Activated T-cell treated with anti-CD3 and anti-CD28 coated beads for 1 hour (primary cell): ENCODE data around the gene GPR137.
"Not testable (repeated sequence)": the region's sequence is repeated elsewhere in the genome, so short reads cannot be mapped to it uniquely, and the experiment has no call there.

Experiments
- DNase-seq: peaks from one replicate; pipeline ENCODE4 v3.0.0-alpha.2; 2020; ENCODE audit warnings: low read depth

GPR137 gene

GRCh38 chr11:64284962-64285884 is at the start of gene GPR137:
Gene GPR137, plus strand, starts transcription at chr11:64285848. Its CDS starts 677 bp downstream, at chr11:64286525.
- DNase-seq = peak; percentile 89

DNA sequence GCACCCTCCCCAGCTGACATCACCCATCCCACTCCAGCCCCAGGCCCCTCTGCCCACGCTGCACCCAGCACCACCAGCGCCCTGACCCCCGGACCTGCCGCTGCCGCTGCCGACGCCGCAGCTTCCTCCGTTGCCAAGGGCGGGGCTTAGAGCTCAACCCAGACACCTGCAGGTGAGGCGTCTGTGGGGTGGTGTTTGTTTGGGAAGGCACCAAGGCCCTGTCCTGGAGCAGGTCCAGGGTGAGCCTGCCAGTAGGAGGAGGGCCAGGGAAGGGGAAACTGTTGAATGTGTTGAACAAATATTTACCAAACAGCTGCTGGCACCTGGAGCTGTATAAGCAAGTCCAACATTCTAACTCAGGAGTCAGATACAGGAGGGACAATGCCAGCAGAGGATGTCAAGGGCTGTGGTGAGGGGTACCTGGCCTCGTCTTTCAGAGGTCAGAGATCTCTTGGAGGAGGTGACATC is 48.1 kb upstream of the GPR137 start:
- DNase-seq = no peak

DNA sequence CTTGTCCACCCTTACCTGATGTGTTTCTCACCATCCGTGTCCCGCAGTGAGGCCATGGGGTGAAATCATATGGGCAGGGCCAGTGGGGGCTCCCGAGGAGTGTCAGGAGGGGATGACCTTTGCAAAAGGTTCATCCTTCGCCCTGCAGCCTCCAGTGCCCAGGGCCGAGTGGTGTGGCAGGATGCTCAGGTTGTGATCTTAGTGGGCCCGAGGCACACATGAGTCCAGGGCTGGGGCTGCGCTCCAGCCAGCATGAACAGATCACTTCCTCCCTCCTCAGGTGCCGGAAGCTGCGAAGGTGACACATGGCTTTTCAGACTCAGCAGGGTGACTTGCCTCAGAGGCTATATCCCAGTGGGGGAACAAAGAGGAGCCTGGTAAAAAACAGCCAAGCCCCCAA is 47.6 kb upstream of the GPR137 start:
- no peak for DNase-seq

DNA sequence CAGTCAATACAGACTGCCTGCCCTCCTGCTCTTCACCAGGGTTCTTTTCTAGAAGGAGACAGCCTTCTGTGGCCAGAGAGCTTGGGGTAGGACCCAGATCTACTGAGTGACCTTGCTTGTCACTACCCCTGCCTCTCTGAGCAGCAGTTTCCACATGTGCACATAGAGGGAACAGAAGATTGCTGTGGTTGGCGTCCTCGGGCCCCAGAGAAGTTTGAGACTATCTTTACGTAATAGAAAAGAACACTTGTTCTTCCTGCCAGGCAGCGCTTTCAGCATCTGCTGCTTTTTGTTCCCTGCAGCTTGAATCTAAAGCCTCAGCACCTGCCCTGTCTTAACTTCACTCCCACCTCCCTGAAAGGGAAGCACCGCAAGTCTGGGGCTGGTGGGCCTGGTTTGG is 46.6 kb upstream of the GPR137 start:
- DNase-seq = no peak

DNA sequence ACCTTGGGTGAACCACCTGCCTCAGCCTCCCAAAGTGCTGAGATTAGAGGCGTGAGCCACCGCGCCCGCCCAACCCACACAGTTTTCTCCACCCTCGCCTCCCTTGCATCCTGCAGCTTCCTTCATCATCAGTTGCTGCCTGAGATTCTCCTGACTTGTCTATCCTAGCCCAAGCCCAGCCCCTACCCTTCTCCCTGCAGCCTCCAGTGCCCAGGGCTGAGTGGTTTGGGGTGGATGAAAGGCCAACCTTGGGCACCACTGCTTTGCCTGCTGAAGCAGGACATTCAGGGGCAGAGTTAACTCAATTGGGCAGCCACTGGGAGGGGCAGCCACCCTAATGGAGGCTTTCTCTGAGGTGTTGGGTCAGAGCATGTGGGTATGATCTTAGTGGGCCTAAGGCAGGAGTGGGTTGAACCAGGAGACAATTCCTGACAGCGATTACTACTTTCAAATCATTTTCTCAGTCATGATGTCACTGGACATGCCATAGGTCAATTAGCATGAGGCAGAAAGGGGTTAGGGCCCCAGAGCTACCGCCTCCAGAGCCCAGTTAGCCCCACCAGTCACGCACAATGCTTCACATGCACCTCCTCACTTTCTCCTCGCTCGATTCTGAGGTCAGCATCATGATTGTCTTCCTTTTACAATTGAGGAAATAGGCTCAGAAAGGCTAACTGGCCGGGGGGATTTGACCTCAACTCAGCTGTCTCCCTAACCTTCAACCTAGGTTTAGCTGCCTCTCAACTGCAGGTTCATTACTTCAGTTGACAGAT is 45.8 kb upstream of the GPR137 start:
- no peak for DNase-seq

DNA sequence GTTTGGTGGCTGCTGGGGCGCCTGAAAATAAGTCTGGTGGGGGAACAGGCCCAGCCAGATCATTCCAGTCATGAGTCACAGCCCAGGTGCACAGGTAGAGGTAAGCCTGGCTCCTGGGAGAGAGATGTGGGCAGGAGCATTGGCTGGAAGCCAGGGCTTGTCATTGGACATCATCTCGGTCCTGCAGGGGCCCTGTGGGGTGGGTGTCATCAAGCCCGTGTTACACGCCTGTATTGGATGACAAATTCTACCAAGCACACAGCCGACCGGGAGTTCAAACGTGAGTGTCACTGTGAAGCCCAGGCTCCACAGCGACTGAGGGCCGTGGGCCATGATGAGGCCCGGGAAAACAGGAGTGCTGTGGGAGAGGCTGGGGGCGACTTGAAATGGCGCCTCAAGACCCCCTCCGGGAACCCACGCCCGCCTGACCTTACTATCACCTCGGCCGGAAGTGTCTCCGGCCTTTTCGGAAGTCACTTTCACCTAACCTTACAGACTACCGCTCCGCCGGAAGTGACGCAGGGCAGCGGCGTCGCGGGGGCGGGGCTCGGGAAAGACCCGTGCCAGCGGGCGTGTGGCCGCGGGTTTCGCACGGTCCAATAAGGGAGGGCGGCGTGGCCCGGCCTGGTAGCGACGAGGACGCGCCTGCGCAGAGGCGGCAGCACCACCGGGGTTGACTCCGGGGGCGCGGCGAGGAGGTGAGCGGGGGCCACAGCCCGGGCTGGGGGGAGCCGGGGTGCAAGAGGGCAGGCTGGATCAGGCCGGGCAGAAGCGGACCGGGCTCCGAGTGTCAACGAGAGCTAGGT is 45.0 kb upstream of the GPR137 start, which contains the start of gene FKBP2:
TSS of gene FKBP2 (plus strand) at position 661 of the 806 bp plus-strand sequence. CDS start 1,293 bp downstream, outside the sequence.
- DNase-seq = peak; percentile 96

DNA sequence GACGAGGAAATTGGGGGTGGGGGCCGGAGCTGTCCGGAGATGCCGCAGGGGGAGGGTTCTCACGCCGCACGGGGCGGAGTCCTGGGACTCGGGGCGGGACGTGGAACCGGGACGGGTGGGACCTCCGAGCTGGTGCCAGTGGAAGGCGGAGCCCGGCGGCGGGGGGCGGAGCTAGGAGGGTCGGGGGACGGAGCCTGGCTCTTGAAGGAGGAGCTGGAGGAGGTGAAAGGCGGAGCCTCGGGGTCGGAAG is 44.5 kb upstream of the GPR137 start:
- DNase-seq = peak; percentile 99

DNA sequence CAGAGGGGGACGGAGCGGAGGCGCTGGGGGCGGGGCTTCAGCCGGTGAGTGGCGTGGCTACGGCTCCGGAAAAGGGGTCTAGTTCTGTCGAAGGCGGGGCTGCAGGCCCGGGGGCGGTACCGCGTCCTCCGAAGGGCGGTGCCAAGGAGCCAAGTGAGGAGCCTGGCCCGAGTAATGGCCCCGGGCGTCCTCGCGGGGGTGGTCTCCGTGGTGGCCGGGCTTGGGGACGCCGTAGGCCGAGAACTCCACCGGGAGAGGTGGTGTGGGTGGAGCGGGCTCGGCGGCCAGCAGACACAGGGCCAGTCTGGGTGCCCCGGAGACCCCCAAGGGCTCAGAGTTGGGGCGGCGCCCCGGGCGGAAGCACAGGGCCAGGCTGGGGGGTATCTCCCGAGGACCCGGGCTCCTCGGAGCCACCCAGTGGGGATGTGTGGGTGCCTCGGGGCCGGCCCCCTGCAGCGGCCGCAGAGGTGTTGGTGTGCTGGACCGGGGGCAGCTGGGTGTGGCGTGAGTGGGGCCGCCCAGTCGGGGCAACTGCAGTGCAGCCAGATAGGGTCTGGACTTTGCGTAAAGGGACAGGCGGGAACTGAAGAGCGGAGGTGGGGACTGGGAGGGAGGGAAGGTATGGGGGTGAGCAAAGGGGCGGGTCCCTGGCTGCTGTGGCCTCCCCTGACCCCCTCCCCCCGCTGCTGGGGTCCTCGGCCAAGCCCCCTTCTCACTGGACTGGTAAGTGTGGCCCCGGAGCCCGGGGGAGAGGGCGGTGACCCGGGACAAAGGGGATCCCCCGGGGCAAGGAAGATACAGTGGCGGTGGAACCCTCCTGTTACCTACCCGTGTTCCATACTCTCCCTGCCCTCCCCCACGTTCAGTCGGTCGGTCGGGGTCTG is 43.9 kb upstream of the GPR137 start:
- no peak for DNase-seq

DNA sequence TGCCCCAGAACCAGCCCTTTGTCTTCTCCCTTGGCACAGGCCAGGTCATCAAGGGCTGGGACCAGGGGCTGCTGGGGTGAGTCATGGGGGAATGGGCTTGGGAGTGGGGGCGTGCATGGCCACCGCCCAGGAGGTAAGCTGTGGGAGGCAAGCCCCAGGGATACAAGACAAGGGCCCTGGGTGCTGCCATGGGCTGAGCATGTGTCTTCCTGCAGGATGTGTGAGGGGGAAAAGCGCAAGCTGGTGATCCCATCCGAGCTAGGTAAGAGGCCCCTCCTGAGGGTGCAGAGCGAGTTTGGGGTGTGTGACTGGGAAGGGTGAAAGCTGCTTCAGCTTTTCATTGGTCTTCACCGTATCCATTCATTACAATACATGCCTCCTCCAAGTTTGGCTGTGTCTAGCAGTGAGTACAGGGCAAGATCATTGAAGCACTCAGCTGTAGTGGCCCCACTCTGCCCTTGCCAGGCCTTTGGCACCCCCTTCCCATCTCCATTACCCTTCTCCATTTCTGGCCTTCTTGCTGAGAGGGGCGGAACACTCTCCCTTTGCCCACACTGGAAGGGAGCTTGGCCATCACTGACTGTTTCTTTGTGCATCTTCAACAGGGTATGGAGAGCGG is 42.3 kb upstream of the GPR137 start:
- DNase-seq = no peak

DNA sequence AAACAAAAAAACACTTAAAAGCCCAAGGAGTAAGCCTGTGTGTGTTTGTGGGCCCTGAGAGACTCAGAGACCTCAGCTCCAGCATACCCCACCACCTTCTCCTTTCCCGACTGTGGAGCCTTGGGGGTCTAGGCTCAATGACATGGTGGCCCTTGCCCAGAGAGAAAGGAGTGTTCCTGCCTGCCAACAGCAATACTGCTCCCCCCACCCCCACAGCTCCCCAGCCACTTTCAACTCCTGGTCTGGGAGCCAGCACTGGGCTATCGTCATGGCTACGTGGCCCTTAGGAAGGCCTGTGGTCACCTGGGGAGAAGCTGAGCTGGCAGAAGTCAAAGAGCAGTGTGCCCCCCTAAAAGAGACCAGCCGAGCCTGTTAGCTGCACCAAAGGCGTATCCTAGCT is 41.5 kb upstream of the GPR137 start:
- DNase-seq = no peak

GRCh38 chr11:64244966-64245365 is 40.7 kb upstream of the GPR137 start:
- no peak for DNase-seq

DNA sequence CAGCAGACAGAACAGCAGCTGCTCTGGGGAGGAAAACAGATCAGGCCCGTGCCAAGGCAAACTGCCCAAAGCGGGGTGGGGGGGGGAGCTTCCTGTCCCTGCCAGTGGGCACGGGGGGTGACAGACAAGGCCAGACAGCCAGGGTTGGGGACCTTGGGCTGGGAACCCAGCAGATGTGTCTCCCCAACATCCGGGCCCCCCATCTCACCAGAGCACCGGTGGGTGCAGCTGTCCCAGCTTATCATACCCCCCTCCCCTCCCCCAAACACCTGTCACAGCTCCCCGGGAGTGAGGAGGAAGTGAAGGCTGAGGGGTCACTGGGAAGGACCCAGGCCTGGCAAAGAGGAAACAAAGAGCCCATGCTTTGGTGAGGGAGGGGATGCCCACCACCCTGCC is 40.2 kb upstream of the GPR137 start:
- peak; percentile 51 for DNase-seq

DNA sequence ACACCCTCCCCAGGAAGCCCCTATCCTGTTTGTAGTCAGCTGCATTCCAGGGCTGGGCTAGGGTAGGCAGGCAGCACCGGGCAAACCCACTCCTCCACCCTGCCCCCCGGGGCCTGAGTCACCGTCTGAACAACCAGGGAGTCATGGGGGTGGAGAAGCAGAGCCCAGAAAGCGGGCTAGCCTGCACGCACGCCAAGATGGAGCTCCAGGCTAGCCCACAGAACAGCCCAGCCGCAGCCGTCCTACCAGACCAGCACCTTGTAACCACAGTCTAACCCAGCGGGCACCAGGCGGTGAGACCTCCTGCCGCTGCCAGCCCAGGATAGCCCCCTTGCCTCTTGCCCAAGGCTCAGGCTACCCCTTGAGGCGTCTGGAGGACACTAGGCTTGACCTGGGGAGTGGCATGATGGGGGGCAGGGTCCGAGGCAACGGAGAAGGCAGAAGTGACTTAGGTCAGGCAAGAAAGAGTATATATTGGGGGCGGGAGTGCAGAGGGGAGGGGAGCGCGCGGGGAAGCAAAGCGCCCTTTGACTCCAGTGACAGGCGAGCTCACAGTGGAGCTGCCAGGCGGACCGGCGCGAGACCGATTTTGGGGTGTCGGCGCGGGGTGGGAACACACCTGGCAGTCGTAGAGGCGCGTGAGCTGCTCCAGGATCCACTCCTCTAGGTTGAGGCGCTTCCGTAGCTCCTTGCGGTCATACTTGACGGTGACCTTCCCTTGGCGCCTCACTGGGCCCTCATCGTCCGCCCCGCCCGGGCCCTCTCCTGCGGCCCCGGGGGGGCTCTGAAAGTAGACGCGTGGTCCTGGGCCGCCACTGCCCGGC is 39.6 kb upstream of the GPR137 start:
- peak; percentile 53 for DNase-seq

DNA sequence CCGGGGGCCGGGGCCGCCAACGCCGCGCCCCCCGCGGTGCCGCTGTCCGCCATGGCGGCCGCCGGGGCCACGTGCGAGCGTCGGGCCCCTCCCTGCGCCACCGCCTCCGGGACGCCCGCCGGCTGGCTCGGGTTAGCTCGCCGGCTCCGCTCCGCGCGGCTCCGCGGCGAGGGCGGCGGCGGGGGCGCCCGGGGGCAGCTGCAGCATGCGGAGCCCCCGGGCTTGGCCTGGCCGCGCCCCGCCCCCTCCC is 39.1 kb upstream of the GPR137 start:
- DNase-seq = not testable (repeated sequence)

DNA sequence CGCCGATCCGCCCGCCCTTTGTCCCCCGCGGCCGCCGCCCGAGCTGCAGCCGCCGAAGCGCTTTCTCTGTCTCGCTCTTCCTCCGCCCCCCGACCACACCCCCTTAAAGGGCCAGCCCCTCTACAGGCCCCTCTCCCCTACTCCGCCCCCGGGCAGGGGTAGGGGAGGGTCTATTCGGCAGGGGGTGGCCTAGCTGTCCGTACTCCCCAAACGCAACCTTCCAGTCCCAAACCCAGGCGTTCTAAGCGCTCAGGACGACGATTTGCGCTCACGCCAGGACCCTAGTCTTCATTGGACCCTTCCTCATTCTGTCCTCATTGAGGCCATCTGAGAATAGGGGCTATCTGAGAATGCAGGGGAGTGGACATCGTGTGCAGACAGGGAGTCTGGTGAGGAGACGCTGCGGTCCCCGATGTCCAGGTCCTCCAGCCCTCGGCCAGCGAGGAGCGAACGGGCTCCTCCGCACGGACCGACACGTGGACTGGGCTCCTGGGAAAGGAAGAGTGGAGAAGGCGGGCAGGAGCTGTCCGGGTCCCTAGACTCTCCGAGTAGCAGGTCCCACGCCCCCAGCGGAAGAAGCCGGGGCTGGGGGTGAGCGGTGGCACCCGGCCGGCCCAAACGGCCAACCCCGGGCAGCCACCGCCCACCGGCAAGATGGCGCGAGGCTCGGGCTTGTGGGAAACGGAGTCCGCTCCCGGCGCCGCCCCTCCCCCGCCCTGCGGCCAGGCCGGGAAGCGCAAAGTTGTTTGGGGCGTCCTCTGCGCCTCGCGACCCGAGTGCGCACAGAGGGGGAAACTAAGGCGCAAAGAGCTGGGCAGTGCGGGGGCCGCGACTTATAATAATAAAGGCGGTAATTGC is 38.5 kb upstream of the GPR137 start, which contains the start of gene PPP1R14B:
TSS of gene PPP1R14B (minus strand) at position 73 of the 858 bp plus-strand sequence. CDS start 270 bp downstream, outside the sequence.
- peak; percentile 74 for DNase-seq

GRCh38 chr11:64247729-64248531 is 37.7 kb upstream of the GPR137 start:
- no peak for DNase-seq

GRCh38 chr11:64248578-64248977 is 37.1 kb upstream of the GPR137 start:
- no peak for DNase-seq

- DNase-seq = no peak
Observed at GRCh38 chr11:64249038-64249437, 36.6 kb upstream of the GPR137 start.
